AG09309 (cell line): ENCODE results near the gene PIBF1.

Source experiments
- DNase-seq: peaks from one replicate; pipeline ENCODE4 v3.0.0-alpha.2; 2010; ENCODE audit warnings: low read depth
- H3K4me3 ChIP-seq: 2 replicates; pipeline ENCODE4 v1.5.1; 2011; ENCODE audit warnings: mild to moderate bottlenecking, low read depth, low read length, moderate library complexity; ENCODE audit not compliant: control insufficient read depth
- TF ChIP-seq, protein P1 (sequence below): IDR thresholded peaks from 2 replicates; pipeline ENCODE4 v1.5.1; 2011; ENCODE audit warnings: mild to moderate bottlenecking, low read depth, low read length, inconsistent platforms; ENCODE audit not compliant: insufficient read depth, control insufficient read depth; ENCODE audit errors: missing control alignments

The PIBF1 gene

GRCh38 chr13:72952529-72953141 lies 170.7 kb downstream of the PIBF1 start:
- no peak for DNase-seq

DNA sequence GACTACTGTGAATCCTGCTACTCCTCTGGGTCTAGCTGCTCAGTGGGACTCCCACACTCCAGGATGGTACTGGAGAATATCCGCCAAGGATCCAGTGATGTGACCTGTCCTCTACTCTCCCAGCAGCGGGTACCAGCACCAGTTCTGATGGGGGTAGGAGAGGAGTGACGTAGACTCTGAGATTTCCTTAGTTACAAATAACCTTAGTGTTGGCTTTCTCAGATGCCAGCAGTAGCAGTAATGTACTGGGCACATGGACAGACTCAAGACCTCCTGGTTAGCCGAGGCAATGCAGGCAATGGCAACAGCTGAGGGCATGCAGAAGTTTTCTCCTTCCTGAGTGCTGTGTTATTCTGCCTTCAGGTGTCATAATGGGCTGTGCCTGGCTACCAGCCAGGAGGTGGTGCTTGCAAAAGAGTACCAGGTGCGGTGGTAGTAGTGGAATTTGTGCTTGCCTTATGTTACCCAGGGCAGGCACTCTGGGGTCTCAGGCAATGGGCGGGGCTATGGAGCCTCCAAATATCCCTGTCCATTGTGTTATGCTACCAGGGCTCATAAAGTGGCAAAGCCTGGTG lies 171.5 kb downstream of the PIBF1 start:
- H3K4me3 ChIP-seq, result no peak overlapping the region
- no peak for DNase-seq
- TF ChIP-seq, protein P1, sequence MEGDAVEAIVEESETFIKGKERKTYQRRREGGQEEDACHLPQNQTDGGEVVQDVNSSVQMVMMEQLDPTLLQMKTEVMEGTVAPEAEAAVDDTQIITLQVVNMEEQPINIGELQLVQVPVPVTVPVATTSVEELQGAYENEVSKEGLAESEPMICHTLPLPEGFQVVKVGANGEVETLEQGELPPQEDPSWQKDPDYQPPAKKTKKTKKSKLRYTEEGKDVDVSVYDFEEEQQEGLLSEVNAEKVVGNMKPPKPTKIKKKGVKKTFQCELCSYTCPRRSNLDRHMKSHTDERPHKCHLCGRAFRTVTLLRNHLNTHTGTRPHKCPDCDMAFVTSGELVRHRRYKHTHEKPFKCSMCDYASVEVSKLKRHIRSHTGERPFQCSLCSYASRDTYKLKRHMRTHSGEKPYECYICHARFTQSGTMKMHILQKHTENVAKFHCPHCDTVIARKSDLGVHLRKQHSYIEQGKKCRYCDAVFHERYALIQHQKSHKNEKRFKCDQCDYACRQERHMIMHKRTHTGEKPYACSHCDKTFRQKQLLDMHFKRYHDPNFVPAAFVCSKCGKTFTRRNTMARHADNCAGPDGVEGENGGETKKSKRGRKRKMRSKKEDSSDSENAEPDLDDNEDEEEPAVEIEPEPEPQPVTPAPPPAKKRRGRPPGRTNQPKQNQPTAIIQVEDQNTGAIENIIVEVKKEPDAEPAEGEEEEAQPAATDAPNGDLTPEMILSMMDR, result no peak

More at GRCh38 chr13:72952529-72953141, 170.7 kb downstream of the PIBF1 start:
- TF ChIP-seq, protein P1, result no peak
- no peak overlapping the region for H3K4me3 ChIP-seq

DNA sequence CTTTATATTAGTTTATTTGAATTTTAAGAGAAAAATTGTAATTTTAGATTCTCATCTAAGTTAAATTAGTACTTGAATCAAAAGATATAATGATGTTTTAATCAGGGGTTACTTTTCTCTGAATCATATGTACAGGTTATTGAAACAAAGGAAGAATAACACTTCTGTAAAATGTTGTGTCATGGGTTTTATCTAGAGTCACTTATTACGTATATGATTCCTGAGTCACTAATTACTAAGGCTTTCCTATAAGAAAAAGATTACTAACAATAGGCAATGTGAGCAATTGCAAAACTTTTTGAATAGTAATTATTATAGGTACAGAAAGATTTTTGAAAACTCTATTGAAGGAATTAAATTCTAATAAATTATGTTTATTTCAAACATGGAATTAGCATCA lies 177.7 kb downstream of the PIBF1 start:
- no peak overlapping the region for H3K4me3 ChIP-seq
- TF ChIP-seq, protein P1, result no peak
- no peak for DNase-seq

DNA sequence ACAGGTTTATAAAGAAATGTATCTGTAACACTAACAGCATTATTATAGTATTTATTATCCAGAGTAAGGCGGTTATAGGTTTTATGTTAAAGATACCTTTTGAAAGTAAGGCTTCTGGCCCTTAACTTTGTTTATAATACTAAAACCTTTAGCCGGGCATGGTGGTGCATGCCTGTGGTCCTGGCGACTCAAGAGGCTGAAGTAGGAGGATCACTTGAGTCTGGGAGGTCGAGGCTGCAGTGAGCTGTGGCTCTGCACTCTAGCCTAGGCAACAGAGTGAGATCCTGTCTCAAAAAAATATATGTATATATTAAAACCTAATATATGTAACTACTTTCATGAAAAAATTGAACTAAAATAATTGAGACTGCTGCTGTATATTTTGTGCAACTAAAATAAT lies 178.2 kb downstream of the PIBF1 start:
- DNase-seq, result no peak
- TF ChIP-seq, protein P1, result no peak

GRCh38 chr13:72960541-72960940 lies 178.6 kb downstream of the PIBF1 start:
- TF ChIP-seq, protein P1, result no peak
- no peak overlapping the region for H3K4me3 ChIP-seq
- DNase-seq, result no peak

More for the DNA sequence above, 178.2 kb downstream of the PIBF1 start:
- no peak overlapping the region for H3K4me3 ChIP-seq

DNA sequence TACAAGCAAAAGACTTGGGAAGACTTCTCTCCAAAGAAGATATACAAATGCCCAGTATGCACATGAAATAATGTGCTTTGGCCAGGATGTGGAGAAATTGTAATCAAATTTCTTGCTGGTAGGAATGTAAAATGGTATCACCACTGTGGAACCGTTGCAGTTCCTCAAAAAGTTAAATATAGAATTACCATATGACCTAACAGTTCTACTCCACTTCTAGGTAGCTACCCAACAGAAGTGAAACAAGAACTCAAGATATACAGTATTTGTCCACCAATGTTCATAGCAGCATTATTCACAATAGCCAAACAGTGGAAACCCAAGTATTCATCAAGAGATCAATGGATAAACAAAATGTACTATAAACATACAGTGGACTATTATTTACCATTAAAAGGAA lies 181.8 kb downstream of the PIBF1 start:
- no peak overlapping the region for H3K4me3 ChIP-seq
- DNase-seq, result no peak
- TF ChIP-seq, protein P1, result no peak
